ENCODE data around the gene CANT1. TPM values are rescaled to one million over a fixed set of nuclear protein-coding genes. Genes with fewer than 3 reads are reported as not detected.

The CANT1 gene
- total and polyA plus RNA-seq, 4 donors, result 6.2 to 20.0 (median 16.4) TPM

DNA sequence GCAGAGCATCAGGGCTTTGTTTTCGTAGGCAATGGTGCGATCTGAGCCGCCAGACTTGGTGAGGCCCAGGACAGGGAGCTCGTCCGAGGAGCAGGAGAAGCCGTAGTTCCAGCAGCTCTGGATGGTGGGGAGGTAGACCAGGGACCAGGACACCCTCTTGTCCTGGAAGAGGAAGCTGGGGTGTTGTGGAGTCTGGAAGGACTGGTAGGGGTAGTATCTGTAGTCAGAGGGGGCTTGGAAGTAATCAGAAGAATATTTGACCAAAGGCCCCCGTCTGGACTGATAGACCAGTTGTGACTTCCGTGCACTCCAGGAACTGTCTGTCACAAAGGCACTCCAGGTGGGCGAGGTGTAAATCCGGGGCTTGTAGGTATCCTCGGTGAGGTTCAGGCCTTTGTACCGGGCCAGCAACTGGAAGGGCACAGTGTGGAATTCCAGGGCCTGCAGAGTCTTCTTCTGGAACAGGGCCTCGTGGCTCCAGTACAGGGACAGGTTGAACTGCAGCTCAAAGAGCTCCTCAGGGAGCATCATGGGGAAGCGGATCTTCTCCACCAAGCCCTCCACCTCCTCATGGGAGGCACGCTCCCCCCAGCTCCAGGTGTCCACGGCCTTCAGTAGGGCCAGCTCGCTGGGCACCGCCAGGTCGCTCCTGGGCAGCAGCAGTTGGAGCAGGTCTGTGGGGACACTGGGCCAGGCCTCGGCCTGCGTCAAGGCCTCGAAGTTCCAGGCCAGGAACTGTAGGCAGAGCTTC is 37.6 kb downstream of the CANT1 start:
- Histone ChIP-seq H3K27ac (ENCODE audit: low read depth in 1 of 2, low read length in 2 of 2) (no peak overlapping the region), H3K27me3 (ENCODE audit: control insufficient read depth in 4 of 4, insufficient read depth in 4 of 4, low read length in 3 of 4) (no peaks in the 10 kb centered on the region), H3K9me3 (ENCODE audit: control insufficient read depth in 4 of 4, low read length in 3 of 4) (no peaks in the 10 kb centered on the region), H3K9ac (ENCODE audit: low read depth in 1 of 2, low read length in 2 of 2) (no peak overlapping the region), H3K4me1 (ENCODE audit: control insufficient read depth in 4 of 4, insufficient read depth in 4 of 4, low read length in 3 of 4) (peaks cover 0 to 9% (median 6%) of the 10 kb centered on the region in 4 donors), H3K4me3 (ENCODE audit: low read depth in 1 of 3, low read length in 3 of 3) (no peak overlapping the region), H3K36me3 (ENCODE audit: control insufficient read depth in 4 of 4, insufficient read depth in 3 of 4, low read depth in 1 of 4, low read length in 3 of 4) (no peaks in the 10 kb centered on the region)
- WGBS, result 83% methylated on average over 22 of the region's 22 CpGs
- TF ChIP-seq, protein P1, sequence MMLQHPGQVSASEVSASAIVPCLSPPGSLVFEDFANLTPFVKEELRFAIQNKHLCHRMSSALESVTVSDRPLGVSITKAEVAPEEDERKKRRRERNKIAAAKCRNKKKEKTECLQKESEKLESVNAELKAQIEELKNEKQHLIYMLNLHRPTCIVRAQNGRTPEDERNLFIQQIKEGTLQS (IDR thresholded peaks at IDR 0.05), result no peak
- TF ChIP-seq FOXA1 (IDR thresholded peaks at IDR 0.05) (no peak), HNF4G (IDR thresholded peaks at IDR 0.05) (no peak), ZBTB33 (IDR thresholded peaks at IDR 0.05) (no peak), MAX (IDR thresholded peaks at IDR 0.05) (no peak), GABPA (IDR thresholded peaks at IDR 0.05 in 1 of 2, conservative IDR thresholded peaks at IDR 0.05 in 1 of 2) (no peak), EGR1 (IDR thresholded peaks at IDR 0.05; ENCODE audit: low read depth in 2 of 2) (no peak), NR2F2 (IDR thresholded peaks at IDR 0.05) (no peak)
- TF ChIP-seq, protein P2, sequence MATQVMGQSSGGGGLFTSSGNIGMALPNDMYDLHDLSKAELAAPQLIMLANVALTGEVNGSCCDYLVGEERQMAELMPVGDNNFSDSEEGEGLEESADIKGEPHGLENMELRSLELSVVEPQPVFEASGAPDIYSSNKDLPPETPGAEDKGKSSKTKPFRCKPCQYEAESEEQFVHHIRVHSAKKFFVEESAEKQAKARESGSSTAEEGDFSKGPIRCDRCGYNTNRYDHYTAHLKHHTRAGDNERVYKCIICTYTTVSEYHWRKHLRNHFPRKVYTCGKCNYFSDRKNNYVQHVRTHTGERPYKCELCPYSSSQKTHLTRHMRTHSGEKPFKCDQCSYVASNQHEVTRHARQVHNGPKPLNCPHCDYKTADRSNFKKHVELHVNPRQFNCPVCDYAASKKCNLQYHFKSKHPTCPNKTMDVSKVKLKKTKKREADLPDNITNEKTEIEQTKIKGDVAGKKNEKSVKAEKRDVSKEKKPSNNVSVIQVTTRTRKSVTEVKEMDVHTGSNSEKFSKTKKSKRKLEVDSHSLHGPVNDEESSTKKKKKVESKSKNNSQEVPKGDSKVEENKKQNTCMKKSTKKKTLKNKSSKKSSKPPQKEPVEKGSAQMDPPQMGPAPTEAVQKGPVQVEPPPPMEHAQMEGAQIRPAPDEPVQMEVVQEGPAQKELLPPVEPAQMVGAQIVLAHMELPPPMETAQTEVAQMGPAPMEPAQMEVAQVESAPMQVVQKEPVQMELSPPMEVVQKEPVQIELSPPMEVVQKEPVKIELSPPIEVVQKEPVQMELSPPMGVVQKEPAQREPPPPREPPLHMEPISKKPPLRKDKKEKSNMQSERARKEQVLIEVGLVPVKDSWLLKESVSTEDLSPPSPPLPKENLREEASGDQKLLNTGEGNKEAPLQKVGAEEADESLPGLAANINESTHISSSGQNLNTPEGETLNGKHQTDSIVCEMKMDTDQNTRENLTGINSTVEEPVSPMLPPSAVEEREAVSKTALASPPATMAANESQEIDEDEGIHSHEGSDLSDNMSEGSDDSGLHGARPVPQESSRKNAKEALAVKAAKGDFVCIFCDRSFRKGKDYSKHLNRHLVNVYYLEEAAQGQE (IDR thresholded peaks at IDR 0.05), result no peak
- DNase-seq (ENCODE audit: low spot score), result no peak

DNA sequence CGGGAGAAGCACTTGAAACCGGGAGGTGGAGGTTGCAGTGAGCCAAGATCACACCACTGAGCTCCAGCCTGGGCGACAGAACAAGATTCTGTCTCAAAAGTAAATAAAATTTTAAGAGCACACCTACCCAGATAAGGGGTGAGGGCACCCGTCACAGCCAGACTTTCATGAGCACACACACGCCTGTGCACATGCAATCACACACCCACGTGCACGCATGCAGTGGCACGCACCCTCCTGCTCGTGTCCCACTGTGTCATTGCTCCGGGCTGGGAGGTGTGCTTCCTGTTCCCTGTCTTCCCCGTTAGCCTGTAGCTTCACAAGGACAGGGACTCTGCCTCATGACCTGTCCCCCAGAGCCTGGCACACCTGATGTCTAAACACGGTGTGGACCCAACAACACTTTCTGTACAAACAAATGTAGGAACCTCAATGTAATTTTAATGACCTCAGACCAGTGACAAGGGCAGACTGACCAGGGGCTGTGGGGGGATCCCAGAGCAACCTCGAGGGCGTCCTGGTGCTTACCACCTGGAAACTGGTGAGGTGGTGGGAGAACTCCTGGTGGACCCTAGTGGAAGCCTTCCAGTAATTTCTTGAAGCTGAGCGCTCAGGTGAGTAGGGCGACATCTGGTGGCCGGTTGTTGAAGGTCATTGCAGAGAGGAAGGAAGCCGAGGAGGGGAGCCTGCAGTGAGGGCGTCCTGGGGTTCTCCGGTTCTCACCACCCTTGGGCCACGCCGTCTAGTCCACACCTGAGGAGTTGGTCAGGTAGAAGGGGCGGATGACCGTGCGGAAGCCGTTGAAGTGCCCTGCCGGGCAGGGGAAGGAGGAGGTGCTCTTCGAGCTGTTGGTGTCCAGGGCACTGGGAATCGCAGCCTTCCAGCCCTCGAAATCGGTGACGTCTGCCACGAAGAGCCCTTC is 38.5 kb downstream of the CANT1 start:
- no peaks in the 10 kb centered on the region for H3K36me3 ChIP-seq (ENCODE audit: control insufficient read depth in 4 of 4, insufficient read depth in 3 of 4, low read depth in 1 of 4, low read length in 3 of 4)
- 38% methylated on average over 33 of the region's 33 CpGs for WGBS
- H3K9ac ChIP-seq (ENCODE audit: low read depth in 1 of 2, low read length in 2 of 2), result no peak overlapping the region
- TF ChIP-seq FOXA1 (IDR thresholded peaks at IDR 0.05), result no peak
- TF ChIP-seq, protein P1 (IDR thresholded peaks at IDR 0.05), result no peak
- TF ChIP-seq HNF4G (IDR thresholded peaks at IDR 0.05), result no peak
- no peak for TF ChIP-seq YY1 (IDR thresholded peaks at IDR 0.05)
- no peak for TF ChIP-seq JUND (IDR thresholded peaks at IDR 0.05)
- TF ChIP-seq, protein P3, sequence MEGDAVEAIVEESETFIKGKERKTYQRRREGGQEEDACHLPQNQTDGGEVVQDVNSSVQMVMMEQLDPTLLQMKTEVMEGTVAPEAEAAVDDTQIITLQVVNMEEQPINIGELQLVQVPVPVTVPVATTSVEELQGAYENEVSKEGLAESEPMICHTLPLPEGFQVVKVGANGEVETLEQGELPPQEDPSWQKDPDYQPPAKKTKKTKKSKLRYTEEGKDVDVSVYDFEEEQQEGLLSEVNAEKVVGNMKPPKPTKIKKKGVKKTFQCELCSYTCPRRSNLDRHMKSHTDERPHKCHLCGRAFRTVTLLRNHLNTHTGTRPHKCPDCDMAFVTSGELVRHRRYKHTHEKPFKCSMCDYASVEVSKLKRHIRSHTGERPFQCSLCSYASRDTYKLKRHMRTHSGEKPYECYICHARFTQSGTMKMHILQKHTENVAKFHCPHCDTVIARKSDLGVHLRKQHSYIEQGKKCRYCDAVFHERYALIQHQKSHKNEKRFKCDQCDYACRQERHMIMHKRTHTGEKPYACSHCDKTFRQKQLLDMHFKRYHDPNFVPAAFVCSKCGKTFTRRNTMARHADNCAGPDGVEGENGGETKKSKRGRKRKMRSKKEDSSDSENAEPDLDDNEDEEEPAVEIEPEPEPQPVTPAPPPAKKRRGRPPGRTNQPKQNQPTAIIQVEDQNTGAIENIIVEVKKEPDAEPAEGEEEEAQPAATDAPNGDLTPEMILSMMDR (IDR thresholded peaks at IDR 0.05; ENCODE audit: low read depth, low read length, missing input control), result peak; percentile 84
- no peak for TF ChIP-seq FOXA2 (IDR thresholded peaks at IDR 0.05)
- TF ChIP-seq RAD21 (IDR thresholded peaks at IDR 0.05), result peak; percentile 85 to 92
- TF ChIP-seq EGR1 (IDR thresholded peaks at IDR 0.05; ENCODE audit: low read depth in 2 of 2), result no peak
- H3K27me3 ChIP-seq (ENCODE audit: control insufficient read depth in 4 of 4, insufficient read depth in 4 of 4, low read length in 3 of 4), result no peaks in the 10 kb centered on the region
- H3K4me1 ChIP-seq (ENCODE audit: control insufficient read depth in 4 of 4, insufficient read depth in 4 of 4, low read length in 3 of 4), result peaks cover 0 to 9% (median 6%) of the 10 kb centered on the region in 4 donors
- H3K27ac ChIP-seq (ENCODE audit: low read depth in 1 of 2, low read length in 2 of 2), result no peak overlapping the region
- peak; percentile 81 for DNase-seq (ENCODE audit: low spot score)
- no peaks in the 10 kb centered on the region for H3K9me3 ChIP-seq (ENCODE audit: control insufficient read depth in 4 of 4, low read length in 3 of 4)
- H3K4me3 ChIP-seq (ENCODE audit: low read depth in 1 of 3, low read length in 3 of 3), result no peak overlapping the region

Measured in liver (tissue), 9 donors.